Activated CD4-positive, alpha-beta memory T cell treated with anti-CD3 and anti-CD28 coated beads for 36 hours (primary cell): ENCODE measurements around the gene SLC6A8. TPM values are rescaled to one million over a fixed set of nuclear protein-coding genes. Genes with fewer than 3 reads are reported as not detected.

ENCODE experiments used
- CTCF ChIA-PET: fragments of 350-600 bp; sonication (Branson Sonifier 250); formaldehyde crosslinking; loops from one replicate; lab custom pipeline; 2021; ENCODE audit warnings: antibody characterized with exemption, inconsistent platforms; lab: Charles Lee
- POLR2A ChIA-PET: fragments of 350-600 bp; sonication (Branson Sonifier 250); formaldehyde crosslinking; loops from one replicate; lab custom pipeline; 2021; ENCODE audit warnings: antibody characterized with exemption; lab: Charles Lee
- DNase-seq: peaks from one replicate; pipeline ENCODE4 v3.0.0-alpha.2; 2020
- H3K27ac Mint-ChIP-seq: one replicate; pipeline ENCODE4 v1.8.0; 2021; ENCODE audit warnings: mixed read lengths
- H3K27me3 Mint-ChIP-seq: one replicate; pipeline ENCODE4 v1.8.0; 2021; ENCODE audit warnings: mixed read lengths
- H3K36me3 Mint-ChIP-seq: one replicate; pipeline ENCODE4 v1.8.0; 2021; ENCODE audit warnings: mixed read lengths
- H3K4me1 Mint-ChIP-seq: one replicate; pipeline ENCODE4 v1.8.0; 2021; ENCODE audit warnings: low read depth, mixed read lengths
- H3K4me3 Mint-ChIP-seq: one replicate; pipeline ENCODE4 v1.8.0; 2021; ENCODE audit warnings: mild to moderate bottlenecking, mixed read lengths
- H3K9me3 Mint-ChIP-seq: one replicate; pipeline ENCODE4 v1.8.0; 2021; ENCODE audit warnings: mixed read lengths
- intact Hi-C: fragments of 100-400 bp; cut with micrococcal nuclease; formaldehyde crosslinking; loops from one replicate; pipeline ENCODE4 v1.15.1; 2023
- total RNA-seq, 2 experiments: library from RNA; stranded (reverse); gene quantifications; one replicate each; pipeline ENCODE4 v1.2.3, GENCODE V29; 2021

Gene SLC6A8
- total RNA-seq, 2 experiments from 2014 or later = 0.95 to 1.3 TPM

- DNase-seq = no peak
- no peaks in the 10 kb centered on the region for H3K9me3 Mint-ChIP-seq
- ChIA-PET CTCF (interaction anchor here (0.9 to 3.0 kb wide), 6 partner anchors 14 to 34 kb away, joined by 3 to 12 read pairs (median 5); no protein-coding TSS in a partner anchor), POLR2A (no interaction called here)
- H3K4me3 Mint-ChIP-seq = no peak overlapping the region
- no peaks in the 10 kb centered on the region for H3K36me3 Mint-ChIP-seq
- H3K27me3 Mint-ChIP-seq = peaks cover 36% of the 10 kb centered on the region
- H3K4me1 Mint-ChIP-seq = peaks cover 9% of the 10 kb centered on the region
- H3K27ac Mint-ChIP-seq = no peak overlapping the region
- intact Hi-C loops = no loop called here
These were observed 44.0 kb upstream of the SLC6A8 start for GRCh38 chrX:153643431-153644351.

DNA sequence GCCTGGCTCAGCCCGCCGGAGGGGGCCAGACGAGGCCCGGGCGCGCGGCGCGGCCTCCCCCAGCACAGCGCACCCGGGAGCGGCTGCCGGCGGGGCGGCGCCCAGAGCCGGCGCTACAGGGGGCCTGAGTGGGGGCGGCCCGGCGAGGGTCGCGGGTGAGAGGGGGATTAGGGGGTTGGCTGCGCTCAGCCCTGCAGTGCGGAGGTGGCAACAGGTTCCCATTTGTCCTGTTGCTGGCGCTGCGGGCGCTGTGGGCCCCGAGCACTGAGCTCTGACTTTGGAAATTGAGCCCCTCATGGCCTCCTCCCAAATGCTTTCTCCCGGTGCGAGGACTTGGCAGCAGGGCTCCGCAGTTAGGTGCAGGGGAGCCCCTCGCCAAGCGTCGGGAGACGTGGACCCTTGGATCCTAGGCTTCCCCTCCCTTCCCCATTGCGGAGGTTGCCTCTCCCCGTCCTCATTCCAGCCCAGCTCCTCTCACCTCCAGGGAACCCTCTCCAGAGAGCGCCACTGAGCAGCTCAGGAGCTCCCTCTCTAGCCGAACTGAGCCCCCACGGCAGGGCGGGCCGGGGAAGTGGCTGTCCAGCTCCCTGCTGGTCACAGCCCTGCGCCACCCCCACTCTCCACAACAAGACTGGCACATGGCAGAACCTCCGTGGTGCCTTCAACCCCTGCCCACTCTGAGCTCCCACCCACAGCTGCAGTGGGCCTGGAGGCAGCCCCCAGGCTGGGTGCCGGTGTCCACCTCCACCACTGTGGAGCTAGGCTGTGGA is 43.2 kb upstream of the SLC6A8 start:
- ChIA-PET POLR2A (no interaction called here), CTCF (interaction anchor here (1.2 to 3.0 kb wide), 7 partner anchors 8 to 105 kb away, joined by 3 to 12 read pairs (median 6); no protein-coding TSS in a partner anchor)
- Mint-ChIP-seq H3K27me3 (peaks cover 36% of the 10 kb centered on the region), H3K27ac (no peak overlapping the region), H3K36me3 (no peaks in the 10 kb centered on the region), H3K4me3 (no peak overlapping the region), H3K9me3 (no peaks in the 10 kb centered on the region), H3K4me1 (peaks cover 9% of the 10 kb centered on the region)
- no peak for DNase-seq
- intact Hi-C loops = loop anchor here (5.0 kb wide), 2 partner anchors 37 to 87 kb away; no protein-coding TSS in a partner anchor

DNA sequence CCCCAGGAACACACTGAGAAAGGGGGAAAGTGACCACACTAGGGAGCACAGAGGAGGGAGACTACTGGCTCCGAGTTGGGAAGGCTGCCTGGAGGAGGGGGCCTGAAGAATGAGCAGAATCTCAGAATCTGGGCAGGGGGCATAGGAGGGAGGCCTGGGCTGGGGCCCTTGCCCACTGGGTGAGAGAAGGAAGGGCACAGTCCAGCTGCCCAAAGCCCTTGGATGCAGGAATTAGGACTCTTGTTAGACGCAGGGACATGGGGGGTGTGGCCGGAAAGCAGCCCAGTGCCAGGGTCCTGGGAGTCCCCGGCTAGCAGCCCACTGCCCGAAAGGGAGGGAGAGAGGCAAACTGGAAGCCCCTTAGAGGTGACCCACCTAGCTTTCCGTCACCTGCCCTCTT is 42.6 kb upstream of the SLC6A8 start:
- no peak for DNase-seq
- Mint-ChIP-seq H3K27me3 (peaks cover 36% of the 10 kb centered on the region), H3K4me3 (no peak overlapping the region), H3K9me3 (no peaks in the 10 kb centered on the region), H3K36me3 (no peaks in the 10 kb centered on the region), H3K27ac (no peak overlapping the region), H3K4me1 (peaks cover 9% of the 10 kb centered on the region)
- POLR2A ChIA-PET = no interaction called here
- CTCF ChIA-PET = interaction anchor here (1.2 to 3.0 kb wide), 7 partner anchors 9 to 106 kb away, joined by 3 to 12 read pairs (median 6); no protein-coding TSS in a partner anchor
- intact Hi-C loops = loop anchor here (5.0 kb wide), 2 partner anchors 38 to 88 kb away; no protein-coding TSS in a partner anchor

GRCh38 chrX:153645921-153646488 is 41.7 kb upstream of the SLC6A8 start:
- Mint-ChIP-seq H3K9me3 (no peaks in the 10 kb centered on the region), H3K4me3 (no peak overlapping the region), H3K36me3 (no peaks in the 10 kb centered on the region), H3K4me1 (peaks cover 9% of the 10 kb centered on the region), H3K27me3 (peaks cover 33% of the 10 kb centered on the region), H3K27ac (no peak overlapping the region)
- CTCF ChIA-PET = interaction anchor here (1.0 to 4.4 kb wide), 7 partner anchors 10 to 107 kb away, joined by 3 to 26 read pairs (median 12); no protein-coding TSS in a partner anchor
- intact Hi-C loops = loop anchor here (5.0 kb wide), 2 partner anchors 39 to 89 kb away; no protein-coding TSS in a partner anchor
- no peak for DNase-seq
- POLR2A ChIA-PET = no interaction called here

- no peak for DNase-seq
- POLR2A ChIA-PET = no interaction called here
- peaks cover 26% of the 10 kb centered on the region for H3K27me3 Mint-ChIP-seq
- peaks cover 5% of the 10 kb centered on the region for H3K4me1 Mint-ChIP-seq
- H3K9me3 Mint-ChIP-seq = no peaks in the 10 kb centered on the region
- peak within 1 kb of the TSS; percentile 29 for H3K4me3 Mint-ChIP-seq
- CTCF ChIA-PET = interaction anchor here (1.0 to 4.4 kb wide), 6 partner anchors 11 to 108 kb away, joined by 3 to 26 read pairs (median 12); no protein-coding TSS in a partner anchor
- no peaks in the 10 kb centered on the region for H3K36me3 Mint-ChIP-seq
- no peak within 1 kb of the TSS for H3K27ac Mint-ChIP-seq
- intact Hi-C loops = loop anchor here (5.0 kb wide), 2 partner anchors 39 to 89 kb away; no protein-coding TSS in a partner anchor
These were observed 40.9 kb upstream of the SLC6A8 start, which contains the start of gene DUSP9 for GRCh38 chrX:153646620-153647373. DUSP9 (plus strand) TSS chrX:153647203; CDS start chrX:153647954, 751 bp downstream.

GRCh38 chrX:153647461-153648357 is 40.0 kb upstream of the SLC6A8 start:
- peaks cover 4% of the 10 kb centered on the region for H3K4me1 Mint-ChIP-seq
- no peaks in the 10 kb centered on the region for H3K36me3 Mint-ChIP-seq
- H3K9me3 Mint-ChIP-seq = no peaks in the 10 kb centered on the region
- no peak for DNase-seq
- H3K27me3 Mint-ChIP-seq = peaks cover 25% of the 10 kb centered on the region
- intact Hi-C loops = loop anchor here (5.0 kb wide), 2 partner anchors 40 to 90 kb away; no protein-coding TSS in a partner anchor
- H3K27ac Mint-ChIP-seq = no peak overlapping the region
- POLR2A ChIA-PET = no interaction called here
- CTCF ChIA-PET = interaction anchor here (1.3 to 4.4 kb wide), 9 partner anchors 8 to 108 kb away, joined by 3 to 28 read pairs (median 12); no protein-coding TSS in a partner anchor
- H3K4me3 Mint-ChIP-seq = peak overlapping the region; percentile 29

DNA sequence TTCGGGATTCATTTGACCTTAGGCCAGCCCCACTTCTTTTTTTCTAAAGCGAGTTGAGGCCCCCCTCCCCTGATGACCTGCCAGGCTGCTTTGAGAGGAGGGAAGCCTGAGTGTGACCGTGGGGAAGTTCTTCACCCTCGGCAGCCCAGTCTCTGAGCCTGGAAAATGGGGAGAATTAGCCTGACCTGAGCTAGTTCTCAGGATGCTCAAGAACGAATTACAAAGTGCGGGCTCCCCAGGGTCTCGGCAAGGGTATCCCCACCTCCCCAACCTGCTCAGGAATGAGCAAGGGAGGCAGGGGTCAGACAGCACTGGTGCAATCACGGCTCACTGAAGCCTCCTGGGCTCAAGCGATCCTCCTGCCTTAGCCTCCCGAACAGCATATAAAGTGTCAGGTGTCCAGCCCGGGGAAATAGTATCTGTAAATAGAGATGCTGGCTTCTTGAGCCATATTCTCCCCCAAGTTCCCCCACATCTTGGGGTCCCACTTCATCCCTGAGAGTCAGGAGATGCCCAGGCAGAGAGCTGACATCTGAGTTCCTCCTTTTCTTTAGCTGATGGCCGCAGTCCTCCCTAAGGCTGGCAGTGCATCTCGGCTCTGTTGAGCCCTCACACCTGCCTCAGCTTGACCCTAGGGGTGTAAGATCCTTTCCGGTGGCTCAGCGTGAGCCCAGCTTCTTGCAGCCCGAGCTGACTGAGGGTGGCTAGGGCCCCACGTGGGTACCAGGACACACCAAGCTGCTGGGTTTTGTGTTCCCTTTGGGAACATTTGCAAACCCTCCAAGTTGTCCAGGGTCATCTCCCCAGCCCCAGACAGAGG is 39.2 kb upstream of the SLC6A8 start:
- CTCF ChIA-PET = interaction anchor here (0.6 to 4.4 kb wide), 11 partner anchors 8 to 109 kb away, joined by 3 to 28 read pairs (median 6); partner anchors contain the start of gene CCNQ
- Mint-ChIP-seq H3K27ac (no peak overlapping the region), H3K36me3 (no peaks in the 10 kb centered on the region), H3K27me3 (peaks cover 20% of the 10 kb centered on the region), H3K9me3 (no peaks in the 10 kb centered on the region), H3K4me3 (no peak overlapping the region), H3K4me1 (no peaks in the 10 kb centered on the region)
- DNase-seq = no peak
- POLR2A ChIA-PET = no interaction called here
- intact Hi-C loops = loop anchor here (5.0 kb wide), 2 partner anchors 41 to 91 kb away; no protein-coding TSS in a partner anchor

GRCh38 chrX:153649178-153649914 is 38.4 kb upstream of the SLC6A8 start:
- H3K36me3 Mint-ChIP-seq = no peaks in the 10 kb centered on the region
- intact Hi-C loops = loop anchor here (5.0 kb wide), 2 partner anchors 42 to 92 kb away; no protein-coding TSS in a partner anchor
- no peaks in the 10 kb centered on the region for H3K4me1 Mint-ChIP-seq
- peaks cover 18% of the 10 kb centered on the region for H3K27me3 Mint-ChIP-seq
- no peak overlapping the region for H3K27ac Mint-ChIP-seq
- no peak overlapping the region for H3K4me3 Mint-ChIP-seq
- DNase-seq = peak; percentile 49
- no peaks in the 10 kb centered on the region for H3K9me3 Mint-ChIP-seq
- ChIA-PET POLR2A (no interaction called here), CTCF (interaction anchor here (0.6 to 4.4 kb wide), 11 partner anchors 9 to 109 kb away, joined by 3 to 28 read pairs (median 5); partner anchors contain the start of gene CCNQ)
